HL-60 (cell line): ENCODE data around the gene ADAM15.

Experiments
- DNase-seq, 2 experiments: peaks; one replicate each; pipeline ENCODE4 v3.0.0-alpha.2; 2010 to 2020; ENCODE audit warnings: low read depth in 1 of 2, low spot score in 1 of 2
- H3K27ac ChIP-seq: fragments of 250-450 bp; sonication (Bioruptor Pico); replicated peaks from 2 replicates; pipeline ENCODE4 v1.5.1; 2020; ENCODE audit warnings: mild to moderate bottlenecking, moderate library complexity
- H3K27me3 ChIP-seq: fragments of 250-450 bp; sonication (Bioruptor Pico); 2 replicates; pipeline ENCODE4 v1.5.1; 2021; ENCODE audit warnings: mild to moderate bottlenecking, moderate library complexity; ENCODE audit not compliant: insufficient read depth, poor library complexity, severe bottlenecking
- H3K4me3 ChIP-seq: replicated peaks from 2 replicates; pipeline ENCODE4 v1.5.1; 2011; ENCODE audit warnings: mild to moderate bottlenecking, control low read depth, low read length; ENCODE audit not compliant: insufficient read depth
- CTCF ChIP-seq: IDR thresholded peaks from one replicate; pipeline ENCODE4 v1.5.1; 2011; ENCODE audit warnings: low read length, control low read depth, inconsistent platforms; ENCODE audit not compliant: insufficient read depth
- GABPA ChIP-seq: IDR thresholded peaks from 2 replicates; pipeline ENCODE4 v1.6.1; 2012; ENCODE audit warnings: low read depth
- POLR2AphosphoS5 ChIP-seq: IDR thresholded peaks from 2 replicates; pipeline ENCODE4 v1.6.1; 2012; ENCODE audit warnings: low read depth
- REST ChIP-seq: IDR thresholded peaks from 2 replicates; pipeline ENCODE4 v1.6.1; 2012; ENCODE audit warnings: low read depth; ENCODE audit not compliant: insufficient replicate concordance
- SPI1 ChIP-seq: IDR thresholded peaks from 2 replicates; pipeline ENCODE4 v1.6.1; 2012; ENCODE audit warnings: low read depth, mild to moderate bottlenecking, borderline replicate concordance

ADAM15 gene

GRCh38 chr1:155080312-155081228 lies 29.5 kb downstream of the ADAM15 start:
- DNase-seq, result no peak
- Histone ChIP-seq H3K4me3 (no peak overlapping the region), H3K27me3 (peaks cover 47% of the 10 kb centered on the region), H3K27ac (no peak overlapping the region)
- no peak for TF ChIP-seq POLR2AphosphoS5
- no peak for TF ChIP-seq SPI1
- TF ChIP-seq GABPA, result no peak
- no peak for TF ChIP-seq REST

- TF ChIP-seq SPI1 (no peak), CTCF (no peak), GABPA (no peak), REST (no peak), POLR2AphosphoS5 (no peak)
- DNase-seq, result no peak
- Histone ChIP-seq H3K27ac (no peak overlapping the region), H3K4me3 (no peak overlapping the region; the same call in 1 of the 2 replicates), H3K27me3 (peaks cover 47% of the 10 kb centered on the region)
These were observed 30.6 kb downstream of the ADAM15 start for GRCh38 chr1:155081472-155082300.

GRCh38 chr1:155082301-155083051 lies 31.4 kb downstream of the ADAM15 start:
- TF ChIP-seq SPI1, result no peak
- Histone ChIP-seq H3K27me3 (peaks cover 47% of the 10 kb centered on the region), H3K4me3 (no peak overlapping the region; the same call in 1 of the 2 replicates), H3K27ac (no peak overlapping the region)
- DNase-seq, result no peak

- Histone ChIP-seq H3K27me3 (peaks cover 47% of the 10 kb centered on the region), H3K27ac (no peak overlapping the region), H3K4me3 (no peak overlapping the region)
- no peak for DNase-seq
- TF ChIP-seq SPI1 (no peak), REST (no peak), POLR2AphosphoS5 (no peak), GABPA (no peak), CTCF (no peak)
These were observed 32.0 kb downstream of the ADAM15 start for GRCh38 chr1:155083052-155083541.
